H9 (cell line): ENCODE measurements around the gene SREBF1. TPM values are rescaled to one million over a fixed set of nuclear protein-coding genes. Genes with fewer than 3 reads are reported as not detected.

Source experiments
- DNase-seq: peaks from one replicate; pipeline ENCODE4 v3.0.0-alpha.2; 2017
- H2AFZ ChIP-seq: one replicate; pipeline ENCODE4 v1.6.1; 2013; ENCODE audit warnings: mild to moderate bottlenecking, low read length, control low read depth, moderate library complexity
- H2AK5ac ChIP-seq: 2 replicates; pipeline ENCODE4 v1.6.1; 2013; ENCODE audit warnings: low read length, control low read depth, mixed read lengths; ENCODE audit not compliant: insufficient read length
- H2BK120ac ChIP-seq: one replicate; pipeline ENCODE4 v1.6.1; 2013; ENCODE audit warnings: low read depth, mild to moderate bottlenecking, low read length, control low read depth, inconsistent platforms; ENCODE audit not compliant: poor library complexity, severe bottlenecking
- H2BK12ac ChIP-seq: 2 replicates; pipeline ENCODE4 v1.6.1; 2013; ENCODE audit warnings: low read length, control low read depth, mixed read lengths, low read depth; ENCODE audit not compliant: insufficient read length
- H2BK15ac ChIP-seq: 2 replicates; pipeline ENCODE4 v1.6.1; 2013; ENCODE audit warnings: low read depth, low read length, control low read depth
- H2BK20ac ChIP-seq: one replicate; pipeline ENCODE4 v1.6.1; 2013; ENCODE audit warnings: low read depth, mild to moderate bottlenecking, low read length, control low read depth, inconsistent platforms; ENCODE audit not compliant: poor library complexity, severe bottlenecking
- H2BK5ac ChIP-seq: 2 replicates; pipeline ENCODE4 v1.6.1; 2013; ENCODE audit warnings: low read length, control low read depth, mixed read lengths; ENCODE audit not compliant: insufficient read length
- H3K14ac ChIP-seq: 2 replicates; pipeline ENCODE4 v1.6.1; 2013; ENCODE audit warnings: low read length, control low read depth; ENCODE audit not compliant: insufficient read depth
- H3K18ac ChIP-seq: 2 replicates; pipeline ENCODE4 v1.6.1; 2013; ENCODE audit warnings: low read depth, mild to moderate bottlenecking, mixed read lengths, low read length, control low read depth; ENCODE audit not compliant: insufficient read length
- H3K23ac ChIP-seq: 2 replicates; pipeline ENCODE4 v1.6.1; 2013; ENCODE audit warnings: low read length, control low read depth, mixed read lengths, low read depth; ENCODE audit not compliant: insufficient read length
- H3K23me2 ChIP-seq: 2 replicates; pipeline ENCODE4 v1.6.1; 2013; ENCODE audit warnings: low read depth, mild to moderate bottlenecking, mixed read lengths, low read length, control low read depth; ENCODE audit not compliant: insufficient read length, poor library complexity, severe bottlenecking
- H3K27ac ChIP-seq: 2 replicates; pipeline ENCODE4 v1.5.1; 2013; ENCODE audit warnings: low read length, control low read depth, mixed read lengths, low read depth; ENCODE audit not compliant: insufficient read length
- H3K27me3 ChIP-seq: 2 replicates; pipeline ENCODE4 v1.6.1; 2013; ENCODE audit warnings: low read length, control low read depth, inconsistent platforms; ENCODE audit not compliant: insufficient read depth
- H3K4ac ChIP-seq: 2 replicates; pipeline ENCODE4 v1.6.1; 2013; ENCODE audit warnings: low read depth, mild to moderate bottlenecking, control low read depth, inconsistent platforms, low read length, moderate library complexity
- H3K4me1 ChIP-seq: 2 replicates; pipeline ENCODE4 v1.6.1; 2013; ENCODE audit warnings: low read length, control low read depth, inconsistent platforms; ENCODE audit not compliant: insufficient read depth
- H3K4me2 ChIP-seq: 2 replicates; pipeline ENCODE4 v1.6.1; 2013; ENCODE audit warnings: low read length, control low read depth, mixed read lengths; ENCODE audit not compliant: insufficient read length, insufficient read depth
- H3K56ac ChIP-seq: 2 replicates; pipeline ENCODE4 v1.6.1; 2013; ENCODE audit warnings: low read depth, mild to moderate bottlenecking, mixed read lengths, low read length, control low read depth; ENCODE audit not compliant: insufficient read length
- H3K79me1 ChIP-seq: 2 replicates; pipeline ENCODE4 v1.6.1; 2013; ENCODE audit warnings: low read depth, mild to moderate bottlenecking, moderate library complexity, low read length, control low read depth, inconsistent platforms; ENCODE audit not compliant: insufficient read depth, poor library complexity, severe bottlenecking
- H3K79me2 ChIP-seq: 2 replicates; pipeline ENCODE4 v1.6.1; 2013; ENCODE audit warnings: low read length, control low read depth, inconsistent platforms; ENCODE audit not compliant: insufficient read depth
- H3K9ac ChIP-seq: 2 replicates; pipeline ENCODE4 v1.6.1; 2013; ENCODE audit warnings: low read length, control low read depth, mixed read lengths; ENCODE audit not compliant: insufficient read length; ENCODE audit errors: extremely low read depth
- H3K9me3 ChIP-seq: one replicate; pipeline ENCODE4 v1.6.1; 2013; ENCODE audit warnings: low read depth, low read length, inconsistent platforms; ENCODE audit not compliant: control insufficient read depth
- H3T11ph ChIP-seq: one replicate; pipeline ENCODE4 v1.6.1; 2013; ENCODE audit warnings: mild to moderate bottlenecking, low read length, control low read depth, inconsistent platforms
- H4K20me1 ChIP-seq: one replicate; pipeline ENCODE4 v1.6.1; 2013; ENCODE audit not compliant: control insufficient read depth, insufficient read length, insufficient read depth
- H4K5ac ChIP-seq: 2 replicates; pipeline ENCODE4 v1.6.1; 2013; ENCODE audit warnings: low read depth, mild to moderate bottlenecking, mixed read lengths, low read length, control low read depth; ENCODE audit not compliant: insufficient read length
- H4K8ac ChIP-seq: replicated peaks from 2 replicates; pipeline ENCODE4 v1.6.1; 2013; ENCODE audit warnings: low read length, control low read depth, mixed read lengths, low read depth; ENCODE audit not compliant: insufficient read length
- H4K91ac ChIP-seq: 2 replicates; pipeline ENCODE4 v1.6.1; 2013; ENCODE audit warnings: low read depth, mild to moderate bottlenecking, moderate library complexity, mixed read lengths, low read length, control low read depth; ENCODE audit not compliant: insufficient read length
- H3K27ac Mint-ChIP-seq, 3 experiments: 2 replicates in 2 of 3; 3 replicates in 1 of 3; pipeline ENCODE4 v1.8.0; 2020 to 2021; ENCODE audit warnings: mixed read lengths in 3 of 3, mild to moderate bottlenecking in 1 of 3, moderate library complexity in 1 of 3
- H3K27me3 Mint-ChIP-seq: 2 replicates; pipeline ENCODE4 v1.8.0; 2021; ENCODE audit warnings: low read depth, mild to moderate bottlenecking, moderate library complexity, mixed read lengths
- H3K36me3 Mint-ChIP-seq, 3 experiments: 2 replicates in 2 of 3; 3 replicates in 1 of 3; pipeline ENCODE4 v1.8.0; 2020 to 2021; ENCODE audit warnings: low read depth in 3 of 3, mixed read lengths in 3 of 3; ENCODE audit not compliant: insufficient read depth in 1 of 3
- H3K4me1 Mint-ChIP-seq, 2 experiments: 2 replicates each; pipeline ENCODE4 v1.8.0; 2020; ENCODE audit warnings: mixed read lengths in 2 of 2
- H3K4me3 Mint-ChIP-seq, 2 experiments: 2 replicates in 1 of 2; 3 replicates in 1 of 2; pipeline ENCODE4 v1.8.0; 2020 to 2021; ENCODE audit warnings: mild to moderate bottlenecking in 2 of 2, mixed read lengths in 2 of 2, moderate library complexity in 1 of 2
- H3K9me3 Mint-ChIP-seq, 2 experiments: 2 replicates in 1 of 2; 3 replicates in 1 of 2; pipeline ENCODE4 v1.8.0; 2020; ENCODE audit warnings: mild to moderate bottlenecking in 2 of 2, mixed read lengths in 2 of 2, moderate library complexity in 1 of 2
- CTCF ChIP-seq: fragments of 200-600 bp; sonication (generic); conservative IDR thresholded peaks from 3 replicates; pipeline ENCODE4 v1.8.0; 2021; ENCODE audit warnings: antibody characterized with exemption, mild to moderate bottlenecking
- WGBS: extraction: QIAGEN DNeasy Blood & Tissue Kit; methylation state at CpG from one replicate; pipeline ENCODE4 v1.1.7; 2013; ENCODE audit warnings: missing lambda C conversion rate, low lambda C conversion rate, mixed read lengths; ENCODE audit not compliant: insufficient read length; ENCODE audit errors: extremely low coverage; 5-methylcytosine and 5-hydroxymethylcytosine counted together
- total RNA-seq: library from RNA; stranded (reverse); gene quantifications from 2 replicates; pipeline ENCODE4 v1.2.1, GENCODE V29; 2021

Gene SREBF1
- total RNA-seq, 1 experiment from 2014 or later: 81.9 TPM

DNA sequence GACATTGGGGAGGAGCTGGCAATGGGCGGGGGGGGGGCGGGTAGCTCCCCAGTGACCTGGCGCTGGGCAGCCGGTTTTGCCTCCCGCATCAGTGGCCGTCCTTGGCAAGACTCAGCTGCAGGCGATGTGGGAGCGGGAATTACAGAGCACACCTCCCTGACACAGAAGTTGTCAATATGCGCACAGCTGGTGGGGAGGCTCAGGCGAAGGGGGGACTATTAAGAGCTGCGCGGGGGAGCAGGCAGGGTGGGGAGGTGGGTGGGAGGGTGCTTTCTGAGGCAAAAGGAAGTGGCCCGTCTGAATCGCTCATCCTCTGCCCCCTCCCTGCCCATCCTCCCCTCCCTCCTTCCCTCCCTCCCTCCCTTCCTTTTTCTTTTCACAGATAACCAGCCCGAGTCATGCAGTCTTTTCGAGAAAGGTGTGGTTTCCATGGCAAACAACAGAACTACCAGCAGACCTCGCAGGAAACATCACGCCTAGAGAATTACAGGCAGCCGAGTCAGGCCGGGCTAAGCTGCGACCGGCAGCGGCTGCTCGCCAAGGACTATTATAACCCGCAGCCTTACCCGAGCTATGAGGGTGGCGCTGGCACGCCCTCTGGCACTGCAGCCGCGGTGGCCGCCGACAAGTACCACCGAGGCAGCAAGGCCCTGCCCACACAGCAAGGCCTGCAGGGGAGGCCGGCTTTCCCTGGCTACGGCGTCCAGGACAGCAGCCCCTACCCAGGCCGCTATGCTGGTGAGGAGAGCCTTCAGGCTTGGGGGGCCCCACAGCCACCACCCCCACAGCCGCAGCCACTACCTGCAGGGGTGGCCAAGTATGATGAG is 44.0 kb downstream of the SREBF1 start:
- Histone ChIP-seq H3K18ac (peak overlapping the region; percentile 36), H3K79me2 (no peaks in the 10 kb centered on the region), H4K91ac (no peak overlapping the region), H3K23ac (no peak overlapping the region), H3K4me2 (peak overlapping the region; percentile 9), H3K27me3 (no peaks in the 10 kb centered on the region; the same call in 1 of the 2 replicates), H2AFZ (no peak overlapping the region), H3K79me1 (no peaks in the 10 kb centered on the region), H4K20me1 (no peaks in the 10 kb centered on the region), H3T11ph (no peak overlapping the region), H3K9ac (no peak overlapping the region), H4K5ac (no peak overlapping the region), H2BK20ac (no peak overlapping the region), H4K8ac (no peak overlapping the region), H2BK120ac (no peak overlapping the region), H3K4ac (no peak overlapping the region), H3K27ac (no peak overlapping the region), H3K9me3 (no peaks in the 10 kb centered on the region), H3K23me2 (no peaks in the 10 kb centered on the region), H3K56ac (no peak overlapping the region), H2AK5ac (no peak overlapping the region), H2BK12ac (no peak overlapping the region), H3K4me1 (peaks cover 3% of the 10 kb centered on the region; the same call in 1 of the 2 replicates), H3K14ac (no peak overlapping the region; the same call in 1 of the 2 replicates), H2BK5ac (no peak overlapping the region), H2BK15ac (no peak overlapping the region)
- peak; percentile 69 for DNase-seq
- H3K36me3 Mint-ChIP-seq: no peaks in the 10 kb centered on the region
- peak overlapping the region; percentile 26 to 75; a peak in 4 of 5 replicates for H3K4me3 Mint-ChIP-seq
- peaks cover 66% of the 10 kb centered on the region for H3K27me3 Mint-ChIP-seq
- WGBS: no CpG with 5 or more reads among the region's 38 CpGs
- no peaks in the 10 kb centered on the region for H3K9me3 Mint-ChIP-seq
- no peak for TF ChIP-seq CTCF
- H3K4me1 Mint-ChIP-seq: peaks cover 25 to 47% of the 10 kb centered on the region in 2 experiments
- no peak overlapping the region; a peak in 1 of 7 replicates for H3K27ac Mint-ChIP-seq
